Right atrium auricular region (tissue), 2 donors: ENCODE measurements around the gene GABRA5. TPM values are rescaled to one million over a fixed set of nuclear protein-coding genes. Genes with fewer than 3 reads are reported as not detected.

Experiments
- DNase-seq: peaks from one replicate; pipeline ENCODE4 v3.0.0-alpha.2; 2019; ENCODE audit warnings: low spot score
- H3K27ac ChIP-seq, 2 donors: fragments of 200-600 bp; sonication (generic); 1 replicate in 1 of 2; 2 replicates in 1 of 2; pipeline ENCODE4 v1.5.1; 2016 to 2019
- H3K27me3 ChIP-seq, 2 donors: fragments of 200-600 bp; sonication (generic); one replicate each; pipeline versions ENCODE4 v1.5.1 to v1.6.0; 2017 to 2019
- H3K36me3 ChIP-seq: fragments of 200-600 bp; sonication (generic); one replicate; pipeline ENCODE4 v1.5.1; 2016
- H3K4me1 ChIP-seq, 2 donors: fragments of 200-600 bp; sonication (generic); one replicate each; pipeline versions ENCODE4 v1.5.1 to v1.6.0; 2017 to 2019
- H3K4me3 ChIP-seq, 2 donors: fragments of 200-600 bp; sonication (generic); 1 replicate in 1 of 2; 2 replicates in 1 of 2; pipeline ENCODE4 v1.5.1; 2017 to 2019; ENCODE audit warnings: mild to moderate bottlenecking in 1 of 2, moderate library complexity in 1 of 2
- H3K9me3 ChIP-seq, 2 donors: fragments of 200-600 bp; sonication (generic); one replicate each; pipeline ENCODE4 v1.5.1; 2019
- total RNA-seq, 2 donors: library from RNA; depleted of rRNA; stranded (reverse); fragments of >200 nt; gene quantifications; one replicate each; pipeline ENCODE4 v1.1.0, GENCODE V29; 2016
- TF ChIP-seq, protein P1 (sequence below), 2 donors: fragments of 200-600 bp; sonication (generic); IDR thresholded peaks; one replicate each; pipeline ENCODE4 v1.5.1; 2019; ENCODE audit warnings: antibody characterized with exemption in 2 of 2

GABRA5 gene
- total RNA-seq, 2 donors from 2014 or later: 0.59 to 0.78 TPM

DNA sequence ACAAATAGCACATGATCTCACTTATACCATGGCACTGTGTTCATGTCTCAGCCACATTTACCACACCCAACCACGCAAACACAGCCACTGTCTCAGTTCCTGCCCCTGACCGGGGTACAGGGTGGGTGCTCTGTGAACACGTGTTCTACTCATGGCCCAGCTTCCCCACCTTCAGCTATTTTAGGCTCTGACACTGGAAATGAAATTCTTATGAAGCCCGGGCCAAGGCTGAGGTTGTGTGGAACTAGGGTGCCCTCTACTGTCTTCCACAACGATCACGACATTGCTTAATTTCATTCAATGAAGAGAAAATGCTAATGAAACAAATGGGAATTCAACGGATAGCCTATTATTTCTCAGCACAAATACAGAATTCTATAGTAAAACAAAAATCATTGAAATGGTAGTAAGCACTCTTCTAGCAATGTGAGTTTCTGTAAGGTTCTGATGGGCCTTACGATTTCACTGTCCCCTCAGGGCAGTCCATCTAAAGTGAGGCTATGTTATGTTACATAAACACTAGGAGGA is 2.1 kb upstream of the GABRA5 start:
- no peaks in the 10 kb centered on the region for H3K9me3 ChIP-seq
- no peak for DNase-seq
- TF ChIP-seq, protein P1, sequence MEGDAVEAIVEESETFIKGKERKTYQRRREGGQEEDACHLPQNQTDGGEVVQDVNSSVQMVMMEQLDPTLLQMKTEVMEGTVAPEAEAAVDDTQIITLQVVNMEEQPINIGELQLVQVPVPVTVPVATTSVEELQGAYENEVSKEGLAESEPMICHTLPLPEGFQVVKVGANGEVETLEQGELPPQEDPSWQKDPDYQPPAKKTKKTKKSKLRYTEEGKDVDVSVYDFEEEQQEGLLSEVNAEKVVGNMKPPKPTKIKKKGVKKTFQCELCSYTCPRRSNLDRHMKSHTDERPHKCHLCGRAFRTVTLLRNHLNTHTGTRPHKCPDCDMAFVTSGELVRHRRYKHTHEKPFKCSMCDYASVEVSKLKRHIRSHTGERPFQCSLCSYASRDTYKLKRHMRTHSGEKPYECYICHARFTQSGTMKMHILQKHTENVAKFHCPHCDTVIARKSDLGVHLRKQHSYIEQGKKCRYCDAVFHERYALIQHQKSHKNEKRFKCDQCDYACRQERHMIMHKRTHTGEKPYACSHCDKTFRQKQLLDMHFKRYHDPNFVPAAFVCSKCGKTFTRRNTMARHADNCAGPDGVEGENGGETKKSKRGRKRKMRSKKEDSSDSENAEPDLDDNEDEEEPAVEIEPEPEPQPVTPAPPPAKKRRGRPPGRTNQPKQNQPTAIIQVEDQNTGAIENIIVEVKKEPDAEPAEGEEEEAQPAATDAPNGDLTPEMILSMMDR (IDR thresholded peaks at IDR 0.05): peak; percentile 45 to 71
- no peaks in the 10 kb centered on the region for H3K36me3 ChIP-seq
- H3K27me3 ChIP-seq: peaks cover 0 to 12% of the 10 kb centered on the region in 2 donors
- H3K4me1 ChIP-seq: peaks cover 0 to 5% of the 10 kb centered on the region in 2 donors
- no peak overlapping the region for H3K27ac ChIP-seq
- H3K4me3 ChIP-seq: no peak overlapping the region

DNA sequence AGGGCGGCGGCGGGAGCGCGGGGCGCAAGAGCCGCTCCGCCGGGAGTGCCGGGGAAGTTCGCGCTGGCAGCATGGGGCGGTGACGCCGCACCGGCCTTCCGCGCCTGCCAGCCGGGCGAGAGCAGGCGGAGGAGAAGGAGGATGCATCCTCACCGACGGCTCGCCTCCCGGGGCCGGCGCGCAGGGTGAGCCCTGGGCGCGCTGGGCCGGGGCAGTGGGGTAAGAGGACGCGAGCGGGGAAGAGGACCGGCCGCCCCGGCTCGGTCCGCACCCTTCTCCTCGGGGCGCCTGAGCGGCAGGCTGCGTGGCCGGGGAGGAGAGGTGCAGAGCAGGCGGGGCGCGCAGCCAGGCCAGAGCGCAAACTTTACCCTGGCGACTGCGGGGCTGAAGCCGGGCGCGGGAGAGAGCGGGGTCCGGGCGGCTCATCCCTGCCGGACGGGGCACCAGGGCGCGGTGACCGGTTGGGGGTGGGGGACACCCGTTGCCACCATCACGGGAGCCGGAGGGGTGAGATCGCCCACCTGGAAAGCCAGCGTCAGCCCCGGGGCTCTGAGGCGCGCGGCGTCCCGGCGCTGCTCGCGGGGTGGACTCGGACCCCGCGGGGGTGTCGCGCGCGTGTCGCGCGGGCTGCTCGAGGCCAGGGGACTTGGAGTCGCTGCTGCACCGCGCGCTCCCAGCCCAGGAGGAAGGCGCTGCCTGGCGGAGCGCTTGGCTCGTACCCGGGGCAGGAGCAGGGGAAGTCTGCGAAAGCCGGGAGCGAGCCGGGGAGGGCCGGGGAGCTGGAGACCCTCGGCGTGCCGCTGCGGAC is 542 bp downstream of the GABRA5 start:
- H3K9me3 ChIP-seq: no peaks in the 10 kb centered on the region
- DNase-seq: no peak
- H3K4me3 ChIP-seq: peak overlapping the region; percentile 38 to 50
- H3K36me3 ChIP-seq: no peaks in the 10 kb centered on the region
- peaks cover 0 to 5% of the 10 kb centered on the region in 2 donors for H3K4me1 ChIP-seq
- peaks cover 0 to 12% of the 10 kb centered on the region in 2 donors for H3K27me3 ChIP-seq
- TF ChIP-seq, protein P1 (IDR thresholded peaks at IDR 0.05): no peak
- no peak overlapping the region for H3K27ac ChIP-seq

- Histone ChIP-seq H3K4me3 (peak overlapping the region; percentile 38 to 50), H3K9me3 (no peaks in the 10 kb centered on the region), H3K4me1 (peaks cover 0 to 5% of the 10 kb centered on the region in 2 donors), H3K27me3 (peaks cover 0 to 12% of the 10 kb centered on the region in 2 donors), H3K27ac (no peak overlapping the region), H3K36me3 (no peaks in the 10 kb centered on the region)
- TF ChIP-seq, protein P1 (IDR thresholded peaks at IDR 0.05): no peak
- no peak for DNase-seq
Measured at GRCh38 chr15:26868029-26868685, 1.3 kb downstream of the GABRA5 start.

- no peaks in the 10 kb centered on the region for H3K9me3 ChIP-seq
- H3K27ac ChIP-seq: no peak overlapping the region
- H3K36me3 ChIP-seq: no peaks in the 10 kb centered on the region
- no peak overlapping the region for H3K4me3 ChIP-seq
- TF ChIP-seq, protein P1 (IDR thresholded peaks at IDR 0.05): no peak
- DNase-seq: no peak
- H3K27me3 ChIP-seq: peaks cover 0 to 12% of the 10 kb centered on the region in 2 donors
- H3K4me1 ChIP-seq: peaks cover 0 to 5% of the 10 kb centered on the region in 2 donors
Measured at GRCh38 chr15:26869628-26870027, 2.8 kb downstream of the GABRA5 start.

GRCh38 chr15:26870346-26870745 is 3.5 kb downstream of the GABRA5 start:
- no peak for DNase-seq
- peaks cover 0 to 5% of the 10 kb centered on the region in 2 donors for H3K4me1 ChIP-seq
- H3K36me3 ChIP-seq: no peaks in the 10 kb centered on the region
- no peak overlapping the region for H3K27ac ChIP-seq
- H3K27me3 ChIP-seq: peaks cover 0 to 12% of the 10 kb centered on the region in 2 donors
- TF ChIP-seq, protein P1 (IDR thresholded peaks at IDR 0.05): no peak
- H3K9me3 ChIP-seq: no peaks in the 10 kb centered on the region
- no peak overlapping the region for H3K4me3 ChIP-seq
